ENCODE data around the gene CCDC106.

CCDC106 gene

GRCh38 chr19:55638864-55639359 is 9.1 kb upstream of the CCDC106 start:
- DNase-seq: peak; percentile 77 to 80

- DNase-seq: peak; percentile 80 to 87
These were observed 7.9 kb upstream of the CCDC106 start for GRCh38 chr19:55640043-55640576.

- DNase-seq: peak; percentile 79 to 85
These were observed 7.2 kb upstream of the CCDC106 start, which contains the start of gene ZNF580 for GRCh38 chr19:55640577-55641425. Gene ZNF580, plus strand, starts transcription at chr19:55641002. Its CDS starts 1,507 bp downstream, at chr19:55642509.

- peak in 1 of 2 experiments; percentile 58 for DNase-seq
These were observed 6.4 kb upstream of the CCDC106 start for GRCh38 chr19:55641426-55642152.

GRCh38 chr19:55642153-55643002 is 5.6 kb upstream of the CCDC106 start:
- peak; percentile 56 to 63 for DNase-seq

GRCh38 chr19:55643003-55643886 is 4.8 kb upstream of the CCDC106 start, which contains the start of gene ZNF581:
Gene ZNF581, plus strand, starts transcription at chr19:55643649. Its CDS starts 923 bp downstream, at chr19:55644572.
- peak; percentile 89 to 91 for DNase-seq

GRCh38 chr19:55643887-55644176 is 4.2 kb upstream of the CCDC106 start:
- DNase-seq: no peak

GRCh38 chr19:55644191-55644833 is 3.7 kb upstream of the CCDC106 start:
- no peak for DNase-seq

- DNase-seq: no peak
These were observed 3.0 kb upstream of the CCDC106 start for GRCh38 chr19:55644842-55645511.

GRCh38 chr19:55645512-55645881 is 2.5 kb upstream of the CCDC106 start:
- DNase-seq: no peak

- DNase-seq: no peak
These were observed 902 bp upstream of the CCDC106 start for GRCh38 chr19:55646889-55647731.

- no peak for DNase-seq
These were observed 714 bp downstream of the CCDC106 start for GRCh38 chr19:55648585-55649267.

GRCh38 chr19:55649268-55650125 is 1.5 kb downstream of the CCDC106 start:
- no peak for DNase-seq

- no peak for DNase-seq
These were observed 2.1 kb downstream of the CCDC106 start for GRCh38 chr19:55650126-55650557.

GRCh38 chr19:55650602-55651230 is 2.7 kb downstream of the CCDC106 start:
- no peak for DNase-seq

- DNase-seq: no peak
These were observed 3.2 kb downstream of the CCDC106 start for GRCh38 chr19:55651236-55651635.

Data from activated T-cell treated with anti-CD3 and anti-CD28 coated beads, Interleukin-2, amount 50 U/mL, for 48 hours (primary cell).